Tibial artery (tissue), 4 donors: ENCODE results near the gene CDK5RAP1.
A peak's percentile ranks its signal among the peaks of the same experiment; 100 is the strongest.

ENCODE experiments used
- DNase-seq, 2 donors: peaks; one replicate each; pipeline ENCODE4 v3.0.0-alpha.2; 2019
- H3K27ac ChIP-seq, 2 donors: fragments of 200-600 bp; sonication (generic) in 1 of 2; 1 replicate in 1 of 2; 2 replicates in 1 of 2; pipeline ENCODE4 v1.5.1; 2018 to 2019; ENCODE audit warnings: mild to moderate bottlenecking in 1 of 2
- H3K27me3 ChIP-seq, 2 donors: fragments of 200-600 bp; sonication (generic) in 1 of 2; one replicate each; pipeline versions ENCODE4 v1.5.1 to v1.6.0; 2016 to 2019
- H3K36me3 ChIP-seq, 3 donors: fragments of 200-600 bp; sonication (generic) in 2 of 3; one replicate each; pipeline ENCODE4 v1.5.1; 2016 to 2019; ENCODE audit warnings: mild to moderate bottlenecking in 2 of 3
- H3K4me1 ChIP-seq, 4 donors: fragments of 200-600 bp; sonication (generic) in 2 of 4; 1 replicate in 3 of 4; 2 replicates in 1 of 4; pipeline ENCODE4 v1.5.1; 2016 to 2019
- H3K4me3 ChIP-seq, 2 donors: fragments of 200-600 bp; sonication (generic) in 1 of 2; 1 replicate in 1 of 2; 2 replicates in 1 of 2; pipeline ENCODE4 v1.5.1; 2018 to 2019; ENCODE audit warnings: mild to moderate bottlenecking in 2 of 2
- H3K9me3 ChIP-seq, 3 donors: fragments of 200-600 bp; sonication (generic) in 1 of 3; one replicate each; pipeline ENCODE4 v1.5.1; 2016 to 2019
- intact Hi-C: fragments of 100-400 bp; cut with DNase I; formaldehyde crosslinking; loops from one replicate; pipeline ENCODE4 v1.15.0; 2023; ENCODE audit warnings: low total_unique reads
- TF ChIP-seq, protein P1 (sequence below), 2 experiments: fragments of 200-600 bp in 1 of 2; fragments of 450-650 bp in 1 of 2; IDR thresholded peaks; one replicate each; pipeline ENCODE4 v1.5.1; 2017 to 2019; ENCODE audit warnings: antibody characterized with exemption in 2 of 2, mild to moderate bottlenecking in 1 of 2, moderate library complexity in 1 of 2

Gene CDK5RAP1, protein sequence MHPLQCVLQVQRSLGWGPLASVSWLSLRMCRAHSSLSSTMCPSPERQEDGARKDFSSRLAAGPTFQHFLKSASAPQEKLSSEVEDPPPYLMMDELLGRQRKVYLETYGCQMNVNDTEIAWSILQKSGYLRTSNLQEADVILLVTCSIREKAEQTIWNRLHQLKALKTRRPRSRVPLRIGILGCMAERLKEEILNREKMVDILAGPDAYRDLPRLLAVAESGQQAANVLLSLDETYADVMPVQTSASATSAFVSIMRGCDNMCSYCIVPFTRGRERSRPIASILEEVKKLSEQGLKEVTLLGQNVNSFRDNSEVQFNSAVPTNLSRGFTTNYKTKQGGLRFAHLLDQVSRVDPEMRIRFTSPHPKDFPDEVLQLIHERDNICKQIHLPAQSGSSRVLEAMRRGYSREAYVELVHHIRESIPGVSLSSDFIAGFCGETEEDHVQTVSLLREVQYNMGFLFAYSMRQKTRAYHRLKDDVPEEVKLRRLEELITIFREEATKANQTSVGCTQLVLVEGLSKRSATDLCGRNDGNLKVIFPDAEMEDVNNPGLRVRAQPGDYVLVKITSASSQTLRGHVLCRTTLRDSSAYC

DNA sequence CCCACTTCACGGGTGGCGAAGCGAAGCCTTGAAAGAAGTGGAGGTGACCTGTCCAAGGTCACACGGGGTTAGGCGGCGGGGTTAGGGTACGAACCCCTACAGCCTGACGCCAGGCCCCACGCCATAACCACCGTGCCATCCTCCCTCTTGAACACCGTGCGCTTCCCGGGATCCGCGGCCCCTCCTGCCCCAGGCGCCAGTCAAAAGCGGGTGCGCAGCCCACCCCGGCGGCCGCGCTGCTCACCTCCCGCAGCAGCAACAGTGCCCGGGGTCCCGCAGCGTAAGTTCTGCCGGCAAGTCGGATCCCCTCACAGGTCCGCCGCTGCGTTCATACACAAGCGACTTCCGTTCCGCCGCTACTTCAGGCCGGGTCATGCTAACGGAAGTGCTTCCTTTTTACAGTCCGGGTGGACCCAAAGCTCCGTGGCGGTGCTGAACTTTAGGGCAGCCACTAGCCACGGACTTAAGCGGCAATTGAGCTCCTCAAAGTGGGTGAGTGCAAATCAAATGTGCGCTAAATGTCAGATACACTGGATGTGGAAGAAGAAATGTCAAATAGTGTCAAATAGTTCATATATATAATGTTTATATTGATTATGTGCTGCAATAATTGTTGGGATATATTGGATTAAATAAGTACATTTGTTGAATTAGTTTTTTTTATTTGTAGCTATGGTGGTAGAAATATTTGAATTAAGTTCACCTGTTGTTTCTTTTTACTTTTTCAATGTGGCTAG, at the start of gene CDK5RAP1:
TSS of gene CDK5RAP1 (minus strand) at position 336 of the 737 bp plus-strand sequence. CDS start 4,455 bp downstream, outside the sequence.
- H3K4me3 ChIP-seq: peak within 1 kb of the TSS; percentile 75 to 96
- TF ChIP-seq, protein P1, sequence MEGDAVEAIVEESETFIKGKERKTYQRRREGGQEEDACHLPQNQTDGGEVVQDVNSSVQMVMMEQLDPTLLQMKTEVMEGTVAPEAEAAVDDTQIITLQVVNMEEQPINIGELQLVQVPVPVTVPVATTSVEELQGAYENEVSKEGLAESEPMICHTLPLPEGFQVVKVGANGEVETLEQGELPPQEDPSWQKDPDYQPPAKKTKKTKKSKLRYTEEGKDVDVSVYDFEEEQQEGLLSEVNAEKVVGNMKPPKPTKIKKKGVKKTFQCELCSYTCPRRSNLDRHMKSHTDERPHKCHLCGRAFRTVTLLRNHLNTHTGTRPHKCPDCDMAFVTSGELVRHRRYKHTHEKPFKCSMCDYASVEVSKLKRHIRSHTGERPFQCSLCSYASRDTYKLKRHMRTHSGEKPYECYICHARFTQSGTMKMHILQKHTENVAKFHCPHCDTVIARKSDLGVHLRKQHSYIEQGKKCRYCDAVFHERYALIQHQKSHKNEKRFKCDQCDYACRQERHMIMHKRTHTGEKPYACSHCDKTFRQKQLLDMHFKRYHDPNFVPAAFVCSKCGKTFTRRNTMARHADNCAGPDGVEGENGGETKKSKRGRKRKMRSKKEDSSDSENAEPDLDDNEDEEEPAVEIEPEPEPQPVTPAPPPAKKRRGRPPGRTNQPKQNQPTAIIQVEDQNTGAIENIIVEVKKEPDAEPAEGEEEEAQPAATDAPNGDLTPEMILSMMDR (IDR thresholded peaks at IDR 0.05): no peak
- H3K27ac ChIP-seq: peak within 1 kb of the TSS; percentile 71 to 73
- H3K9me3 ChIP-seq: no peaks in the 10 kb centered on the region
- DNase-seq: peak; percentile 85 to 88
- H3K27me3 ChIP-seq: no peaks in the 10 kb centered on the region
- peaks cover 0 to 18% (median 4%) of the 10 kb centered on the region in 3 donors for H3K36me3 ChIP-seq
- peaks cover 0 to 32% (median 24%) of the 10 kb centered on the region in 4 donors for H3K4me1 ChIP-seq
- intact Hi-C loops: loop anchor here (5.0 kb wide), 1 partner anchor 46 kb away; no protein-coding TSS in a partner anchor

DNA sequence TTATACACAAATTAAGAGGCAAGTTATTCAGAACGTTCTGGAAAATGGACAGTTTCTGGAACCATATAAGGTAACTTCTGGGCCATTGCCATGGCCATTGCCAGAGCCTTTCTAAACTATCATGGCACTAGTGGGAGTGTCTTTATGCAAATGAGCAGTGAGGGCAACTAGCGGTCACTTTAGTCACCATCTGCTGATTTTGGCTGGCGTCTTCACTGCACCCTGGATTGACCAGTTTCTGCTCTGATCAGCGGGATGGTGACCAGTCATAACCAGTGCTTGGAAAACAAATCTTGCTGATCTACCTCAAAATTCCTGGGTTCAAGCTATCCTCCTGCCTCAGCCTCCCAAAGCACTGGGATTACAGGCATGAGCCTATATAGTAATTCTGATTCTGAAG, 49.5 kb upstream of the CDK5RAP1 start:
- Histone ChIP-seq H3K4me3 (no peak overlapping the region), H3K27ac (no peak overlapping the region), H3K9me3 (no peaks in the 10 kb centered on the region), H3K27me3 (no peaks in the 10 kb centered on the region), H3K36me3 (no peaks in the 10 kb centered on the region), H3K4me1 (no peaks in the 10 kb centered on the region)
- intact Hi-C loops: loop anchor here (10.0 kb wide), 1 partner anchor 214 kb away; the partner anchor contains the start of genes ACTL10 and C20orf144
- DNase-seq: peak in 1 of 2 donors; percentile 70
- TF ChIP-seq, protein P1 (IDR thresholded peaks at IDR 0.05): no peak

DNA sequence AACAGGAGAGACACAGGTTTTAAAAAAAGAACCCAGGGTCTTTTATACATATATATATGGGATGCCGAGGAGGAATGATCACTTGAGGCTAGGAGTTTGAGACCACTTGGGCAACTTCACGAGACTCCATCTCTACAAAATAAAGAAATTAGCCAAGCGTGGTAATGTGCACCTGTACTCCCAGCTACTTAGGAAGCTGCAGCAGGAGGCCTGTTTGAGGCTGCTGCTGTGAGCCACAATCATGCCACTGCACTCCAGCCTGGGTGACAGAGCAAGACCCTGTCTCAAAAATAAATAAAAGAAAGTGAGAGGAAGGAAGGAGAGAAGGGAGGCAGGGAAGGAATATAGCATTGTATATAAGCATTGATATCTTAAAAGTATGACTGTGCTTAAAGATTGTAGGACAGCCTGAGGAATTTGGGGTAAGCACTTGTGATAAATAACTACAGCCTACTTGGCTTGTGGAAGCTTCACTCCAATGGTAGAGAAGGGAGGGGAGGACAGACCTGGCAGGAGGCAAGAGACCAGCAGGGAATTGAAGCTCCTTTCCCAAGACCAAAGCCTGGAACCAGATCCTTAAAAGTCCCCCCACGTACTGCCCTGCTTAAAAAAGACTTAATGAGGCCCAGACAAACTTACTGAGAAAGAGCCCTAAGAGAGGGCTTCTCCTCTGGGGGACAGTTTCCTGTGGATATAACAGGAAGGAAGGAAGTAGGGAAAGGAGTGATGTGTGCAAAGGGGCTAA, 44.7 kb upstream of the CDK5RAP1 start:
- Histone ChIP-seq H3K4me1 (peaks cover 0 to 27% (median 22%) of the 10 kb centered on the region in 4 donors), H3K27ac (no peak overlapping the region), H3K36me3 (no peaks in the 10 kb centered on the region), H3K27me3 (no peaks in the 10 kb centered on the region), H3K4me3 (no peak overlapping the region), H3K9me3 (no peaks in the 10 kb centered on the region)
- no peak for DNase-seq
- TF ChIP-seq, protein P1 (IDR thresholded peaks at IDR 0.05): no peak
- intact Hi-C loops: loop anchor here (5.0 kb wide), 1 partner anchor 44 kb away; the partner anchor contains the start of gene CDK5RAP1

DNA sequence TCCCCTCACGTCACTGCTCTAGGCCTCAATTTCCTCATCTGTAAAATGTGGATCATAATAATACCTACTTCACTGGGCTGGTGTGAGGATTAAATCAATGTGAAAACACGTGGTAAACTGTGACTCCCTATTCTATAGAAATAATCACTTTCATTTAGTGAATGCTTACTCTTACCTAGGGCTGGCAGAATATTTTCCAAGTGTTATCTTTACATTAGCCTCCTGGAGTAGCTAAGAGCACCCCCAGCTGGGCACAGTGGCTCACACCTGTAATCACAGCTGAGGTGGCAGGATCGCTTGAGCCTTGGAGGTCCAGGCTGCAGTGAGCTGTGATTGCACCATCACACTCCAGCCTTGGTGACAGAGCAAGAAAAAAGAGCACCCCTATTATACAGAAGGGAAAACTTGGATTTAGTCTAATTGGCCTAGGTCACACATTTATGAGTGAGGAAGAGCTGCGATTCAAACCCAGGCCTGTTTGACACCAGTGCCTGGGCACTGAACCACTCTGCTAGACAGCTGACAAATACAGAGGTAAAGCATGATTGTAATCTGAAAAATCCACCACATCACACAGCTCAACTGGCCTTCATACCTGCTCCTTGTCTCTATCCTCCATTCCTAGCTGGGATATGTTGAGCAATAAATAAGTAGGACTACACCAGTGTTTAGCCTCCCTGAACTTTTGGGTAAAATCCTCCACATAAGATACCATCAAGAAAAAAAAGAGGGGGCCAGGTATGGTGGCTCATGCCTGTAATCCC, 43.7 kb upstream of the CDK5RAP1 start:
- DNase-seq: no peak
- H3K9me3 ChIP-seq: no peaks in the 10 kb centered on the region
- peak overlapping the region; percentile 71 to 77 for H3K4me3 ChIP-seq
- no peaks in the 10 kb centered on the region for H3K27me3 ChIP-seq
- peak overlapping the region; percentile 88 to 93 for H3K27ac ChIP-seq
- intact Hi-C loops: loop anchor here (5.0 kb wide), 1 partner anchor 43 kb away; the partner anchor contains the start of gene CDK5RAP1
- peaks cover 0 to 38% (median 28%) of the 10 kb centered on the region in 4 donors for H3K4me1 ChIP-seq
- TF ChIP-seq, protein P1 (IDR thresholded peaks at IDR 0.05): peak in 1 of 2 experiments; percentile 34
- no peaks in the 10 kb centered on the region for H3K36me3 ChIP-seq
